CD4-positive, alpha-beta T cell treated with Interleukin-12 subunit alpha and Interleukin-12 subunit beta, for 1 hour (primary cell): ENCODE results near the gene MAP10.
"Not testable (repeated sequence)": the region's sequence is repeated elsewhere in the genome, so short reads cannot be mapped to it uniquely, and the experiment has no call there.

Experiments used
- DNase-seq: peaks from one replicate; pipeline ENCODE4 v3.0.0-alpha.2; 2020

MAP10 gene, protein sequence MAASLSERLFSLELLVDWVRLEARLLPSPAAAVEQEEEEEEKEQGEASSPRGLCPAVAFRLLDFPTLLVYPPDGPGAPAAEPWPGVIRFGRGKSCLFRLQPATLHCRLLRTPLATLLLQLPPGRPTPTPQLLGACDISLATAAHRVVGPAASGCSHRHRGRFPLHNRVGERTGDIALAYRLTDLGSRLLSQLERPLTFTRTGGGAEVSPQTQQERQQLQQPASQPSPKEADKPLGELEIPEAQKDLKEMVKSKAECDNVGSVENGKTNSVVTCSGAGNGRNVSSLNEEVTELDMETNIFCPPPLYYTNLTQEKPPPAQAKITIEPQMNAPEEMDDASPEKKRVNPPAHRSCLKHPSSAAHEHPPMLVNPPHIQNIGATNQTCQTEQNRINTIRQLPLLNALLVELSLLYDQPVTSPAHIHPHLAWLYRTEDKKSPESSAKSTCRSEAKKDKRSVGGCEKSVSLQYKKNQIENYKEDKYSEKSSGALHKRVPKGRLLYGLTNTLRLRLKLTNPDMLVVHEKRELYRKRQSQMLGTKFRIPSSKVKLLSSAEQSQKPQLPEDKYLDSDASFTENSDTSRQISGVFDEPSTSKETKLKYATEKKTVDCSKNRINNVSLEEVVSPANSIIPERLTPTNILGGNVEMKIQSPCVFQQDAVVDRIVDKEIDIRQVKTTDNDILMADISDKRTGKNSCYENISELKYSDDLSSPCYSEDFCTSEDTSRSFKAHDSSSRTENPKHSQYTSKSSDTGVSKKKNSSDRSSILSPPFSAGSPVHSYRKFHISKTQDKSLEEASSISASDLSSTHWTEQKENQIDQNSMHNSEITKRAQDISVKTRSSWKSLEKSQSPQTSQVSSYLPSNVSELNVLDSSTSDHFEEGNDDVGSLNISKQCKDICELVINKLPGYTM

DNA sequence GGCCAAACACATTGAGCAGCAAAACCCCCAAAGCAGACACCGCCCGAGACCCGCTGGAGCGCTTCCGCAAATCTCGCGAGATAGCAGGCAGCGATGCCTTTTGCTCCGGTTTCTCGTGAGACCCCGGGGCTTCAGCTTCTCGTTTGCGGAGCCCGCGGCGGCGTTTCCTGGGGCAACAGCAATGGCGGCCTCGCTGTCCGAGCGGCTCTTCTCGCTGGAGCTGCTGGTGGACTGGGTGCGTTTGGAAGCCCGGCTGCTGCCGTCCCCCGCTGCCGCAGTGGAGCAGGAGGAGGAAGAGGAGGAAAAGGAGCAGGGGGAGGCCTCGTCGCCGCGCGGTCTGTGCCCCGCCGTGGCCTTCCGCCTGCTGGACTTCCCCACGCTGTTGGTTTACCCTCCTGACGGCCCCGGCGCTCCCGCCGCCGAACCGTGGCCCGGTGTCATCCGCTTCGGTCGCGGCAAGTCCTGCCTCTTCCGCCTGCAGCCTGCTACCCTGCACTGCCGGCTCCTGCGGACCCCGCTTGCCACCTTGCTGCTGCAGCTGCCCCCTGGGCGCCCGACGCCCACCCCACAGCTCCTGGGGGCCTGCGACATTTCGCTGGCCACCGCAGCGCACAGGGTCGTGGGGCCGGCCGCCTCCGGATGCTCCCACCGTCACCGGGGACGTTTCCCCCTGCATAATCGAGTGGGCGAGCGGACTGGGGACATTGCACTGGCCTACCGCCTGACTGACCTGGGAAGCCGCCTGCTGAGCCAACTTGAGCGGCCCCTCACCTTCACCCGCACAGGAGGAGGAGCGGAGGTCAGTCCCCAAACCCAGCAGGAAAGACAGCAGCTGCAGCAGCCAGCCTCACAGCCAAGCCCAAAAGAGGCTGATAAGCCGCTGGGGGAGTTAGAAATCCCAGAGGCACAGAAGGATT is at the start of gene MAP10:
Gene MAP10 (plus strand): TSS at position 148 of the 917 bp plus-strand sequence. CDS start 34 bp downstream, at position 182.
- DNase-seq = peak; percentile 77

- DNase-seq = no peak
Measured at GRCh38 chr1:232764458-232765251, 40.6 kb upstream of the MAP10 start.

GRCh38 chr1:232765542-232765941 is 39.7 kb upstream of the MAP10 start:
- no peak for DNase-seq

GRCh38 chr1:232766241-232766890 is 38.9 kb upstream of the MAP10 start:
- DNase-seq = no peak

DNA sequence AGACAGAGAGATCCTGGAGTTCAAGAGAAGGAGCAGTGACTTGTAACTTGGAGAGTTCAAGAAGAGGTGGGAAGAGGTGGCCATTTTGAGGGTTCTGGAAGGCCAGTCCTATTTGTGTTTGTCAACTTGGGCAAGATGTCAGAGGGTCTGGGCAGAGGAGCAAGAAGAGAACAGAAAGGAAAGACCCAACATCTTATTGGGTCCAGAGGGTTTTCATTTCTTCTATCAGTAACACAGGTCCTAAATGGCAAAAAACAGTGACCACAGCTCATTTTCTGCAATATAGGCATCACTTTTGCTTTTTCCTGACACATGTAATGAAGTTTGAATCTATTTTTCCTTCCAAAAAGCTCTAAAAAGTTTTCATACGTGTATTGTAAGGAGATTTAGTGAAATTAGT is 38.3 kb upstream of the MAP10 start:
- DNase-seq = no peak

DNA sequence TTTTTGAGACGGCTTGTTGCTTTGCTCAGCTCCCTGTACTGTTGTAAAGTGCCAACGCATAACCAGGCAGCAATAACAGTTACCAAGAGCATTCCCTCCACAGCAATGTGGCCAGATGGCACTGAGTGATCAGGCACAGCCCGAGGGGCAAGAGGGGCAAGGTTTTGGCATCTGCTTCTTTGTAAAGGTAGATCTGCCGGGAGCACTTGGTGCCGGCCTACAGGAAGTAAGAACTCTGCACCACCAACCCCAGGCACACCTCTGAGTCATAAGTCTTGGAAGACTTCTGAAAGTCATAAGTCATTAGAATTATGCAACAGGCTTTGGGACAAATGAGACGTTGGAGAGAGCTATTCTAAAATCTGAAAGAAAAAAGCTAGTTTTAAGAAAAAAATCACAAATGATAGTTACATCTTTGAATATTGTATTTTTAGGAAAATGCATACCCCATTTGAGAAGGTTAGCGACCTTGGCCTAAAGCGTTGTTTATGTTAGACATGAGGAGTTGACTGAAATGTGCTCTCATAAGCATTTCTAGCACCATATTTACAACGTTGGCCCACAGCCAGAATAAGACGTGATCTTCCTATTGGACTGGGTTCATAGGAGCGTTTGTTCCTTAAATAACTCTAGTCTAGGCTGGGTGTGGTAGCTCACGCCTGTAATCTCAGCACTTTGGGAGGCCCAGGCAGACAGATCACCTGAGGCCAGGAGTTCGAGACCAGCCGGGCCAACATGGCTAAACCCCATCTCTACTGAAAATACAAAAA is 37.7 kb upstream of the MAP10 start:
- DNase-seq = no peak

GRCh38 chr1:232768793-232769192 is 36.4 kb upstream of the MAP10 start:
- DNase-seq = no peak

GRCh38 chr1:232769733-232770132 is 35.5 kb upstream of the MAP10 start:
- DNase-seq = no peak

GRCh38 chr1:232773752-232774151 is 31.5 kb upstream of the MAP10 start:
- no peak for DNase-seq

DNA sequence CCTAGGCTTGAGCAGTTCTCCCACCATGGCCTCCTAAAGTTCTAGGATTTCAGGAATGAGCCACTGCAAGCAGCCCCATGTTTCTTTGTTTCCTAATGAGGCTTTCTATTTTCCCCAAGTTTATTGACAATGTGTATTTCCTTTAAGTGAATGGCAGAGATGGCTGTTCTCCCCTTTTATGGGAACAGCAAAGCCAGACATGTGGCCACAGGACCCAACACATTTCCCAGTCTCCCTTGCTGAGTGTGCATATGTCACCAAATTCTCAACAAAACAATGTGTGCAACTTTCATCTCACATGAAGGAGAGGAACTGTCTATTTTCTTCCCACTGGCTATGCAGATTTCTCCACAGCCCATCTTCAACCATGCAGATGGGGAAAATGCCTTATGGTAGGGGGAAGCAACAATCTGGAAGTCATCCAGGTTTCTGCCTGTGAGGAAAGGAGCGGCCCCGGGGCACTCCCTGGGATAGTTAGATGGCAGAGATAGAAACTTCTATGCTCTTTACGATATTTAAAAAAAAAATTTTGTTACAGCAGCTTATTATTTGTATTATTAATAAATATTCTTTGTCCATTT is 28.6 kb upstream of the MAP10 start:
- no peak for DNase-seq

- no peak for DNase-seq
Measured at GRCh38 chr1:232780354-232780753, 24.9 kb upstream of the MAP10 start.

DNA sequence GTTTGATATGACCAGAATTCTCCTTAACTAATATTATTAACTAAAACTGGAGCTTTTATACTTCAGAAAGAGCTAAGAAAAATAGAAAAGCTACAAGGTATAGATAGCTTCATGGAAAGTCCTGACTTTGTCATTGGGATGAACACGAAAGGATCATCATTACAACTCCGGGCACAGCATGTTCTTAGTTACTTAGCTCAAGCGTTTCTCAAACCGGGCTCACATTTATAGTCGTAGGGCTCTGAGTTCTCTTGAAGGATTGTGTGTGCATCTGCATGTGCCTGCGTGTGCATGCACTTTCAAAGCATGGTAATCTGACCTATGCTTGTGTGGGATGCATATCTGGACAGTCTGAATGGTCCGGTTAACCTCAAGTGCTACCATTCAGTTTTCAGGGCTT is 20.4 kb upstream of the MAP10 start:
- DNase-seq = no peak

DNA sequence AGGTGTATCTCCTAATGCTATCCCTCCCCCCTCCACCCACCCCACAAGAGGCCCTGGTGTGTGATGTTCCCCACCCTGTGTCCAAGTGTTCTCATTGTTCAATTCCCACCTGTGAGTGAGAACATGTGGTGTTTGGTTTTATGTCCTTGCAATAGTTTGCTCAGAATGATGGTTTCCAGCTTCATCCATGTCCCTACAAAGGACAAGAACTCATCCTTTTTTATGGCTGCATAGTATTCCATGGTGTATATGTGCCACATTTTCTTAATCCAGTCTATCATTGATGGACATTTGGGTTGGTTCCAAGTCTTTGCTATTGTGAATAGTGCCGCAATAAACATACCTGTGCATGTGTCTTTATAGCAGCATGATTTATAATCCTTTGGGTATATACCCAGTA is 19.6 kb upstream of the MAP10 start:
- DNase-seq = not testable (repeated sequence)

GRCh38 chr1:232786845-232787455 is 18.3 kb upstream of the MAP10 start:
- no peak for DNase-seq

DNA sequence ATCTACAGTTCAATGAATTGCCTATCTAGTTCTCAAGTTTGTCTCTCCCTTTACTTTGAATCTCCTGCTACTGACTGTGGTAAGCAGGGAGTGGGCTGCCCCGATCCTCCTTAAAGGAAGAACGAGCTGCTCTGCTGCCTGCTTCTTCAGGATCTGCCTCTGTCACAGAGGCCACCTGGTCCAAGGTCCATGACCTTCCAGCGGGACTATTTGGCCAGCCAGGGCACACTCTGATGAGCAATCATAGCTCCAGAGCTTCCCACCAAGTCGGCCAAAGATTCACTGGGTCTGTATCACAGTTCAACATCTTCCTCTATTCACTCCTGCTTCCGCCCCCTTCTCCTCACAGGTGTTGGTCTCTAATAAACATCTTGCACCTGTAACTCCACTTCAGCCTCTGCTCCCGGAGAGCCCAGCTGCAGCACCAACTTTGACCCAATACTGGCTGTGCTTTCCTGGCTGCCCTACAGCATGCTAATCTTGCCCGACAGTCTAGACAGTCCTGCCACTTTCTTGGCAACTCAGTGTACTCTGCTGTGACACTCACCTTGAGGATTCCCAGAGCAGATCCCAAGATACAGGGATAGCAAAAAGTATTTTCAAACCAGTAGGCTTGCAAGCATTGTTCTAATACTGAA is 16.9 kb upstream of the MAP10 start:
- no peak for DNase-seq

- no peak for DNase-seq
Measured at GRCh38 chr1:232789651-232790050, 15.6 kb upstream of the MAP10 start.

DNA sequence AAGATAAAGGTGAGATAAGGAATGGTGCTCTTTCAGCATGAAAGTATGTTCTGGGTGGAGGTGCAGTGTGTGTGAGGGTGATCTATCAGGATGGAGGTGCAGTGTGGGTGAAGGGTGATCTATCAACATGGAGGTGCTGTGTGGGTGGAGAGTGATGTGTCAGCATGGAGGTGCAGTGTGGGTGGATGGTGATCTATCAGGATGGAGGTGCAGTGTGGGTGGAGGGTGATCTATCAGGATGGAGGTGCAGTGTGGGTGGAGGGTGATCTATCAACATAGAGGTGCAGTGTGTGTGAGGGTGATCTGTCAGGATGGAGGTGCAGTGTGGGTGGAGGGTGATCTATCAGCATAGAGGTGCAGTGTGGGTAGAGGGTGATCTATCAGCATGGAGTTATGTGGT is 12.3 kb upstream of the MAP10 start:
- DNase-seq = no peak

GRCh38 chr1:232793944-232794343 is 11.3 kb upstream of the MAP10 start:
- peak; percentile 20 for DNase-seq

GRCh38 chr1:232795497-232796053 is 9.6 kb upstream of the MAP10 start:
- no peak for DNase-seq
